ENCODE measurements around the gene HMGN5. TPM values are rescaled to one million over a fixed set of nuclear protein-coding genes. Genes with fewer than 3 reads are reported as not detected.

The HMGN5 gene
- 1.7 to 3.5 TPM (median 2.8 TPM) in 5 replicates for total RNA-seq (2022; extraction: Qiagen RNA extraction; ENCODE audit: low read depth)

GRCh38 chrX:81201671-81202455 lies at the start of gene HMGN5, which contains the start of gene SH3BGRL:
Gene HMGN5 (minus strand): TSS chrX:81201913. CDS start chrX:81121549, 80,364 bp downstream.
Gene SH3BGRL (plus strand): TSS chrX:81202102. CDS start chrX:81202201, 99 bp downstream.

Other genes starting within 250 kb of the HMGN5 start
- 38.5 to 55.5 TPM (median 47.2 TPM) in 5 replicates for gene SH3BGRL, start 189 bp upstream of the HMGN5 start, total RNA-seq (2022; extraction: Qiagen RNA extraction; ENCODE audit: low read depth)

Measured in A549 treated with GW870086 at 1 μM for 4 hours (cell line).